GM12801 (cell line): ENCODE measurements around the gene VWA8.

Source experiments
- TF ChIP-seq, protein P1 (sequence below): IDR thresholded peaks from one replicate; pipeline ENCODE4 v1.5.1; 2011; ENCODE audit warnings: control low read depth; ENCODE audit not compliant: insufficient read length; ENCODE audit errors: extremely low read depth

VWA8 gene

DNA sequence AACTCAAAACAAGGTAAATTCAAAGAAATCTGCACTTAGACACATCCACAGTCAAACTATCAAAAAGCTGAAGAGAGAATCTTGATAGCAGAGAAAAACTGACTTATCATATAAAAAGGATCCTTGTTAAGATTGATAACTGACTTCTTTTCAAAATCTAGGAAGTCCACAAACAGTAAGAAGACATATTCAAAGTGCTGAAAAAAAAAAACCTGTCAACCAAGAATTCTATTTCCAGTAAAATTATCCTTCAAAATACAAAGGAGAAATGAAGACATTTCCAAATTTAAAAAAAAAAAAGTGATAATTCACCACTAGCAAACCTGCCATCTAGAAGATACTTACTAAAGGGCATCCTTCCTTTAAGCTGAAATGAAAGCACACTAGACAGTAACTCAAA is 15.0 kb downstream of the VWA8 start:
- TF ChIP-seq, protein P1, sequence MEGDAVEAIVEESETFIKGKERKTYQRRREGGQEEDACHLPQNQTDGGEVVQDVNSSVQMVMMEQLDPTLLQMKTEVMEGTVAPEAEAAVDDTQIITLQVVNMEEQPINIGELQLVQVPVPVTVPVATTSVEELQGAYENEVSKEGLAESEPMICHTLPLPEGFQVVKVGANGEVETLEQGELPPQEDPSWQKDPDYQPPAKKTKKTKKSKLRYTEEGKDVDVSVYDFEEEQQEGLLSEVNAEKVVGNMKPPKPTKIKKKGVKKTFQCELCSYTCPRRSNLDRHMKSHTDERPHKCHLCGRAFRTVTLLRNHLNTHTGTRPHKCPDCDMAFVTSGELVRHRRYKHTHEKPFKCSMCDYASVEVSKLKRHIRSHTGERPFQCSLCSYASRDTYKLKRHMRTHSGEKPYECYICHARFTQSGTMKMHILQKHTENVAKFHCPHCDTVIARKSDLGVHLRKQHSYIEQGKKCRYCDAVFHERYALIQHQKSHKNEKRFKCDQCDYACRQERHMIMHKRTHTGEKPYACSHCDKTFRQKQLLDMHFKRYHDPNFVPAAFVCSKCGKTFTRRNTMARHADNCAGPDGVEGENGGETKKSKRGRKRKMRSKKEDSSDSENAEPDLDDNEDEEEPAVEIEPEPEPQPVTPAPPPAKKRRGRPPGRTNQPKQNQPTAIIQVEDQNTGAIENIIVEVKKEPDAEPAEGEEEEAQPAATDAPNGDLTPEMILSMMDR: no peak

DNA sequence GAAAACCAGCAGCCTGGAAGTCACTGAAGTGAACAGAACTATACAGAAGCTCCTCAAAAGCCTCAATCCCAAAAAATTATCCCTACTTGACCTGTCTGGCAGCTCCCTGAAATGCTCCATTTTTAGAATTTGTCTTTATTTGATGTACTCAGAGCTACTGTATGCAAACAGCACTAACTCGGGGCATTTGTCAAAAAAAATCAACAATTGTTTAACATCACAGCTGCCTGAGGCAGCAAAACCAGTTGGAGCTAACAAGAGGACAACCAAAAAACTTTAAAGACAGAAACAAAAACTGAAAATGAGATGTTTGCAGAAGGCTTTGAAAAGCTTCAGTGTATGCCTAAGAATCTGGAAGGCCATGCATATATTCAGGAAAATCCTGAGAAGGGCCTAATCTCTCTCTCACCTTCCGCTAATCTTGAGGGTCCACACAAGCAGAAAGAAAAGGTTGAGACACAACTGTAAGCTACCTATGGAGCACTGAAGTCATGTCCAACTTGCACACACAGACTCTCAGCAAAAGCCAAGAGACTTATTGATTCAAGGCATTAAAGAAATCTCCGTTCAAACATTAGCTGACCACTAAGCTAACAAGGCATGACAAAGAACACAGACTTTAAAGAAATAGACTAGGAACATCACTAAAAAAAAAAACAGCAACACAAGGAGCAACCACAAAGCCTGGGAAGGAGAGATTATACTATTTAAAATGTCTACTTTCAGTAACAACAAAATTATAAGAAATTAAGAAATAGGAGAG is 16.1 kb downstream of the VWA8 start:
- TF ChIP-seq, protein P1: no peak

DNA sequence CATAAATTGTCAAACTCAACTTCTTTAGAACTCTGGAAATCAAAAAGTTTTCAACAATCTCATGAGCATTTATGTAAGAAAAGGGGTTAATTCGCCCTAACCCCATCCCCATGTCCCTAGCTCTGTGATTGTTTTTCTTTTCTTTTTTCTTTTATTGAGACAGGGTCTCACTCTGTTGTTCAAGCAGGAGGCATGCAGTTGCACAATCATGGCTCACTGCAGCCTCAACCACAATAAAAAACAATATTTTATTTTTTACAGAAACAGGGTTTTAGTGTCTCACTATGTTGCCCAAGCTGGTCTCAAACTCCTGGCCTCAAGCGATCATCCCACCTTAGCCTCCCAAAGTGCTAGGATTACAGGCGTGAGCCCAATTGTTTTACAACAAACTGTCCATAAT is 16.7 kb downstream of the VWA8 start:
- TF ChIP-seq, protein P1: no peak

DNA sequence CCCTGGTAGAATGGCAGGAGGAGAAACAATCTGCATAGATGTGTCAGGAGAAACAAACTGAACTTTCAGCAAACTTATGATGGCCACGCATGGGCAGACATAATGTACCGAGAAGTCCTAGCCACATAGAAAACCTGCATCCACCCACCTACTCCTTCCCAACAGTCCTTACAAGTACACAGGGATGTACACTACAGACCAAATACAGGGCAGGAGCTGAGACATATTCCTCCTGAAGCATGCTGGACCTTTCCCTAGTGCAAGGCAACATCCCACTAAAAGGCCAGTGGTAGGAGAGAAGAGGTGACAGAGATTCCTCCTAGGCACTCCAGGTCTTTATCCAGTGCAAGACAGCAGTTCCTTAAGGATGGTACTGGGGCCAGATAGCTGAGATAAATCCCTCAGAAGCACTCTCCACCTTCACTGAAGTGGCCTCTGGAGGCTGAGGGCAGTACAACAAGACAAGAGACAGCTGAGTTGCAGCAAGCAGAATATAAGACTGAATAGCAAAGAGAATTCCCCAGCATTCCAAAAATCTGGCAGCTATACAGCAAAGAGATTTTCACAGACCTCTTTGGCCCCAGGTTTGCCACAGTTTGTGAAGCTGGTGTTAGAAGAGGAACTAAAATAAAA is 18.3 kb downstream of the VWA8 start:
- TF ChIP-seq, protein P1: no peak

DNA sequence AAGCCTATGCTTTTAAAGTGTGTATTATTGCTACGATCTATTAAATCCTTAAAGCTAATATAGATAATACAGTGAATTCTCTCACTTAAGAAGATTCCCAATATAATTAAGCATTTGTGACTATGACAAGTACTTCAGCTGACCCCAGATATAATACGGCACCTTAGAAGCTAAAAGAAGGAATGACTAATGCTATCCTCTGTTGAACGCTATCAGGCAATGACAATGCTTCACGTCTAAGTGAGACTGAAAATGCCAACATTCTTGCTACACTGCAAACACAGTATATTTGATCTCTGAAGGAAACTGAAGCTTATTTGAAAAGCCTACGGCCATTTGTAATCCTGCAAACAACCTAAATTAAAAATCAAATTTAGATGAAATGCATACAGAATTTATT is 19.7 kb downstream of the VWA8 start:
- TF ChIP-seq, protein P1: no peak

DNA sequence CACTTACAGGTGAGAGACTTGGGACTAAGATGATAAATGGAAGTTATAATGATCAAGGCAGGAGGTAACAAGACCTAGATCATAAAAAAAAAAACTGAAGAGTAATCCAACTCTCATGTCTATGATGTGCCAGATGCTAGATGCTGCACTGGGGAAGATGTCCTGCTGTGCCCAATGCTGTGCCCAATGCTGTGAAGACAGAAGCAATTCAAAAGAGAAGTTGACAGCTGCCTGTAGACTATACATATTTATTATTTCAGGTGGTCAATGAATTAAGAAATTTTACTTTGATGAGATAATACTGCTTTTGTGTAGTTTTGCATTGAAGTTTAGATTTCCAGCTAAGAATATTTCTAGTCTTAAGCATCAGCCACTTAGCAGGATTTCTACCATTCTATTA is 21.5 kb downstream of the VWA8 start:
- TF ChIP-seq, protein P1: no peak

DNA sequence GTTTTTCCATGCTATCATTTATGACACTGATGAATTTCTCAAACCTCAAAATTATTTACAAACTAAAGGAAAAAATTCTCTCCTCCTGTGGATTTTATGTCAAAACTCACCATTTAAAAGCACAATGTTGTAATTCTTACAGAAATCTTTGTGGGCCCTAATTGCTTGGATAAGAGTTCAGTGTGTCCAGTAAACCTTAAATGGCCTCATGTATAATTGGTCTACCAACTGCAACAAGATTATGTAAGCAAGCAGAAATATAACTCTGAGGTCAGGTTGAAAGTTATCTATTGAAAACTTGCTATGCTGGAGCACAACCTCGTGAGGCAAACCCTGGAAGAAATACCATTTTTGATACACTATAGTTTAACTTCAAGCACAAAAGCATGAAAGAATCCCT is 22.0 kb downstream of the VWA8 start:
- TF ChIP-seq, protein P1: no peak
